ENCODE measurements around the gene ZMYND11. TPM values are rescaled to one million over a fixed set of nuclear protein-coding genes. Genes with fewer than 3 reads are reported as not detected.
"Not testable (repeated sequence)": the region's sequence is repeated elsewhere in the genome, so short reads cannot be mapped to it uniquely, and the experiment has no call there.

Gene ZMYND11
- total RNA-seq, 1 donor from 2014 or later: 82.3 TPM

DNA sequence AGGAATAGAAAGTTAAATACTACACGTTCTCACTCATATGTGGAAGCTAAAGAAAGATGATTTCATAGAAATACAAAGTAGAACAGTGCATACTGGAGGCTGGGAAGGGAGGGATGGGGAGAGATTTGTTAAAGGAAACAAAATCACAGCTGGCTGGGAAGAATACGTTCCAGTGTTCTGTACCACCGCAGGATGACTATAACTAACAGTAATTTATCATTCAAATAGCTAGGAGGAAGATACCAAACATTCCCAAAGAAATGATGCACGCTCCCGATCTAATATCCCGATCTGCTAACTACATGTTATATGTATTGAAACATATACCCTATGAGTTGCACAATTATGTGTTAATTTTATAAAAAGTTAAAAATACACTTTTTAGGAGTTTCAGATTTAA is 162.3 kb downstream of the ZMYND11 start:
- ATAC-seq: no peak
- DNase-seq: no peak
- H3K27me3 ChIP-seq: no peaks in the 10 kb centered on the region
- H3K36me3 ChIP-seq: no peaks in the 10 kb centered on the region
- TF ChIP-seq, protein P1, sequence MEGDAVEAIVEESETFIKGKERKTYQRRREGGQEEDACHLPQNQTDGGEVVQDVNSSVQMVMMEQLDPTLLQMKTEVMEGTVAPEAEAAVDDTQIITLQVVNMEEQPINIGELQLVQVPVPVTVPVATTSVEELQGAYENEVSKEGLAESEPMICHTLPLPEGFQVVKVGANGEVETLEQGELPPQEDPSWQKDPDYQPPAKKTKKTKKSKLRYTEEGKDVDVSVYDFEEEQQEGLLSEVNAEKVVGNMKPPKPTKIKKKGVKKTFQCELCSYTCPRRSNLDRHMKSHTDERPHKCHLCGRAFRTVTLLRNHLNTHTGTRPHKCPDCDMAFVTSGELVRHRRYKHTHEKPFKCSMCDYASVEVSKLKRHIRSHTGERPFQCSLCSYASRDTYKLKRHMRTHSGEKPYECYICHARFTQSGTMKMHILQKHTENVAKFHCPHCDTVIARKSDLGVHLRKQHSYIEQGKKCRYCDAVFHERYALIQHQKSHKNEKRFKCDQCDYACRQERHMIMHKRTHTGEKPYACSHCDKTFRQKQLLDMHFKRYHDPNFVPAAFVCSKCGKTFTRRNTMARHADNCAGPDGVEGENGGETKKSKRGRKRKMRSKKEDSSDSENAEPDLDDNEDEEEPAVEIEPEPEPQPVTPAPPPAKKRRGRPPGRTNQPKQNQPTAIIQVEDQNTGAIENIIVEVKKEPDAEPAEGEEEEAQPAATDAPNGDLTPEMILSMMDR (IDR thresholded peaks at IDR 0.05): no peak
- no peaks in the 10 kb centered on the region for H3K9me3 ChIP-seq
- intact Hi-C loops (cut with DNase I): no loop called here
- H3K4me3 ChIP-seq: no peak overlapping the region
- H3K27ac ChIP-seq: peak overlapping the region; percentile 7
- H3K4me1 ChIP-seq: peaks cover 3% of the 10 kb centered on the region

DNA sequence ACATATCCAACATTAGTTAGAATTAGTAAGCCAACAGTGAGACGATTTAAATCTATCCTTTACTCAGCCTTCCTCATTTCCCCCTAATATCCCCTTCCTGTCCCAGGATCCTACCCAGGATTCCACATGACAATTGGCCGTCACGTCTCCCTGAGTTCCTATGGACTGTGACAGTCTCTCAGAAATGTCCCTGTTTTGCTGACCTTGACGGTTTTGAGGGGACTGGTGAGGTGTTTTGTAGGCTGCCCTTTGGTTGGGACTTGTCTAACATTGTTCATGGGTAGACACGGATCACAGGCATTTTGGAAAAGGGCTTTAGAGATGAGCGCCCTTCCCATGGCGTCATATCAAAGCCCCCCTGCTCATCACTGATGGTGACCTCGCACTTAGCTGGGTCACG is 162.8 kb downstream of the ZMYND11 start:
- peaks cover 3% of the 10 kb centered on the region for H3K4me1 ChIP-seq
- TF ChIP-seq, protein P1 (IDR thresholded peaks at IDR 0.05): no peak
- intact Hi-C loops (cut with DNase I): no loop called here
- ATAC-seq (no peak), DNase-seq (no peak)
- H3K9me3 ChIP-seq: no peaks in the 10 kb centered on the region
- no peak overlapping the region for H3K4me3 ChIP-seq
- no peaks in the 10 kb centered on the region for H3K27me3 ChIP-seq
- no peak overlapping the region for H3K27ac ChIP-seq
- H3K36me3 ChIP-seq: no peaks in the 10 kb centered on the region

DNA sequence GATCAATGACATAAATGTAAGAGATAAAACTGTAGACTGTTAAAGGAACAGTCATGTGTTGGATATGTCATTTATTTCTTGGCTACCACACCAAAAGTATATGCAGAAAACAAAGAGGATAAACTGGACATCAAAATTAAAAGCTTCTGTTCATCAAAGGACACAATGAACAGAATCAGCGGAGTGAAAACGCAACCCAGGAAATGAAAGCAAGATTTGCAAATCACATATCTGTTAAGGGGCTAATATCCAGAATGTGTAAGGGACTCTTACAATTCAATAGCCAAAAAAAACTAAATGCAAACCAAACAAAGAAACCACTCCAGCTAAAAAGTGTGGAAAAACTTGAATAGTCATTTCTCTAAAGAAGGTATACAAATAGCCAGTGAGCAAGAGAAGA is 164.3 kb downstream of the ZMYND11 start:
- Histone ChIP-seq H3K27me3 (no peaks in the 10 kb centered on the region), H3K36me3 (no peaks in the 10 kb centered on the region), H3K4me1 (peaks cover 3% of the 10 kb centered on the region), H3K4me3 (no peak overlapping the region), H3K9me3 (no peaks in the 10 kb centered on the region), H3K27ac (no peak overlapping the region)
- TF ChIP-seq, protein P1 (IDR thresholded peaks at IDR 0.05): no peak
- DNase-seq: no peak
- no peak for ATAC-seq
- intact Hi-C loops (cut with DNase I): no loop called here

DNA sequence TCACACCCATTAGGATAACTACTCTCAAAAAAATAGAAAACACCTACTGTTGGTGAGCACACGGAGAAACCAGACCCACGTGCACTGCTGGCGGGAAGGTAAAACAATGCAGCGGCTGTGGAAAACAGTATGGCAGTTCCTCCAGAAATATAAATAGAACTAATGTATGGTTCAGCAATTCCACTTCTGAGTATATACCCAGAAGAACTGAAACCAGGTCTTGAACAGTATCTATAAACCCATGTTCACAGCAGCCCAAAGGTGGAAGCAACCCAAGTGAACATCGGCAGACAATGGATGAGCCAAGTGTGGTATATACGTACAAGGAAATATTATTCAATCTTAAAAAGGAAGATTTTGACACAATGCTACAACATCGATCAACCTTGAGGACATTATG is 164.7 kb downstream of the ZMYND11 start:
- TF ChIP-seq, protein P1 (IDR thresholded peaks at IDR 0.05): no peak
- H3K27me3 ChIP-seq: no peaks in the 10 kb centered on the region
- intact Hi-C loops (cut with DNase I): no loop called here
- H3K9me3 ChIP-seq: no peaks in the 10 kb centered on the region
- no peak overlapping the region for H3K4me3 ChIP-seq
- ATAC-seq (no peak), DNase-seq (no peak)
- peaks cover 3% of the 10 kb centered on the region for H3K4me1 ChIP-seq
- no peak overlapping the region for H3K27ac ChIP-seq
- H3K36me3 ChIP-seq: no peaks in the 10 kb centered on the region

DNA sequence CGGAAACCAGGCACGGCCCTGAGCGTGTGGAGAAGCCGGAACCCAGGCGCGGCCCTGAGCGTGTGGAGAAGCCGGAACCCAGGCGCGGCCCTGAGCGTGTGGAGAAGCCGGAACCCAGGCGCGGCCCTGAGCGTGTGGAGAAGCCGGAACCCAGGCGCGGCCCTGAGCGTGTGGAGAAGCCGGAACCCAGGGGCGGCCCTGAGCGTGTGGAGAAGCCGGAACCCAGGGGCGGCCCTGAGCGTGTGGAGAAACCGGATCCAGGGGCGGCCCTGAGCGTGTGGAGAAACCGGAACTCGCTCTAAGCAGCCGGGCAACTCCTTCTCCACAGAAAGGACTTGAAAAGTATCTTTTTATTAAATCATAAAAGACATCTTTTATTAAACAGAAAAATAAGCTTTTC is 165.3 kb downstream of the ZMYND11 start:
- DNase-seq; ATAC-seq; H3K27me3 ChIP-seq; intact Hi-C loops (cut with DNase I); H3K4me3 ChIP-seq; H3K27ac ChIP-seq; H3K4me1 ChIP-seq; H3K9me3 ChIP-seq; H3K36me3 ChIP-seq: not testable (repeated sequence)

DNA sequence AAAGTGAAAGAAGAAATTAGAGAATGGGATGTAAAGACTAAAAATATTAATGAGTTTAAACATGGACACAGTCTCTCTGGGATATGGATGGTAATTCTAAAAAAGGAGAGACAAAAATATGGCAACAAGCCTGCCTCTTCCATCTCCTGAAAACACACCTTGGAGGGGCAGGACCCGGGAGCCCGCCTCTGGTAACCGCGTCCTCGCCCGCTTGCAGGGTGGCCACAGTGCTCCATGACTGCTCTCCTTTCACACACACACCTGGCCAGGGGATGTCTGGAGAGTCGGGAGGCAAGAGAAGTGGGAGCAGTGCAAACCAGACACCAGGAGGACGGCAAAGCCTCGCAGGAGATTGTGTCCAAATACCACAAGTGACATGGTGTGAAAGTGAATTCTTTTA is 166.3 kb downstream of the ZMYND11 start:
- no peaks in the 10 kb centered on the region for H3K27me3 ChIP-seq
- no peak for DNase-seq

More for the DNA sequence above, 166.3 kb downstream of the ZMYND11 start:
- H3K27ac ChIP-seq: no peak overlapping the region
- intact Hi-C loops (cut with DNase I): no loop called here
- no peaks in the 10 kb centered on the region for H3K9me3 ChIP-seq
- TF ChIP-seq, protein P1 (IDR thresholded peaks at IDR 0.05): no peak
- no peak for ATAC-seq
- no peak overlapping the region for H3K4me3 ChIP-seq
- H3K4me1 ChIP-seq: peaks cover 3% of the 10 kb centered on the region
- H3K36me3 ChIP-seq: no peaks in the 10 kb centered on the region

Other genes starting within 250 kb of the ZMYND11 start
- gene TUBB8, start 86.2 kb upstream of the ZMYND11 start, total RNA-seq: 0.20 TPM